Central memory CD8-positive, alpha-beta T cell (primary cell): ENCODE results near the gene GATAD1.

ENCODE experiments used
- ATAC-seq: fragments of 150-1000 bp; cut with Tn5 transposase; replicated peaks from 2 replicates; pipeline ENCODE4 v1.10.0; 2022; ENCODE audit warnings: mild to moderate bottlenecking, moderate FRiP score, moderate number of reproducible peaks; ENCODE audit not compliant: poor library complexity, severe bottlenecking; ENCODE audit errors: extremely low read depth
- DNase-seq, 2 donors: peaks; one replicate each; pipeline ENCODE4 v3.0.0; 2021; ENCODE audit warnings: low spot score in 2 of 2
- H3K27ac Mint-ChIP-seq: one replicate; pipeline ENCODE4 v1.8.0; 2022; ENCODE audit warnings: low read depth, mild to moderate bottlenecking, moderate library complexity, mixed read lengths
- H3K27me3 Mint-ChIP-seq: one replicate; pipeline ENCODE4 v1.8.0; 2022; ENCODE audit warnings: mixed read lengths
- H3K36me3 Mint-ChIP-seq: one replicate; pipeline ENCODE4 v1.8.0; 2022; ENCODE audit warnings: mild to moderate bottlenecking, moderate library complexity, mixed read lengths; ENCODE audit not compliant: insufficient read depth
- H3K4me1 Mint-ChIP-seq: one replicate; pipeline ENCODE4 v1.8.0; 2022; ENCODE audit warnings: mixed read lengths
- H3K4me3 Mint-ChIP-seq: one replicate; pipeline ENCODE4 v1.8.0; 2022; ENCODE audit warnings: mild to moderate bottlenecking, moderate library complexity, mixed read lengths
- H3K9me3 Mint-ChIP-seq: one replicate; pipeline ENCODE4 v1.8.0; 2022; ENCODE audit warnings: mixed read lengths

The GATAD1 gene

GRCh38 chr7:92503767-92504166 lies 56.5 kb downstream of the GATAD1 start:
- Mint-ChIP-seq H3K27me3 (no peaks in the 10 kb centered on the region), H3K36me3 (peaks cover 30% of the 10 kb centered on the region), H3K4me3 (no peak overlapping the region), H3K27ac (no peak overlapping the region), H3K4me1 (no peaks in the 10 kb centered on the region), H3K9me3 (no peaks in the 10 kb centered on the region)
- ATAC-seq (no peak), DNase-seq (no peak)

- ATAC-seq: no peak
- Mint-ChIP-seq H3K9me3 (no peaks in the 10 kb centered on the region), H3K27me3 (no peaks in the 10 kb centered on the region), H3K4me1 (no peaks in the 10 kb centered on the region), H3K4me3 (no peak overlapping the region), H3K27ac (no peak overlapping the region), H3K36me3 (peaks cover 26% of the 10 kb centered on the region)
- no peak for DNase-seq
These were observed 57.3 kb downstream of the GATAD1 start for GRCh38 chr7:92504563-92504962.

- no peaks in the 10 kb centered on the region for H3K27me3 Mint-ChIP-seq
- H3K27ac Mint-ChIP-seq: no peak overlapping the region
- peaks cover 22% of the 10 kb centered on the region for H3K36me3 Mint-ChIP-seq
- ATAC-seq: no peak
- DNase-seq: no peak
- H3K4me3 Mint-ChIP-seq: no peak overlapping the region
- H3K4me1 Mint-ChIP-seq: no peaks in the 10 kb centered on the region
- H3K9me3 Mint-ChIP-seq: no peaks in the 10 kb centered on the region
These were observed 59.1 kb downstream of the GATAD1 start for GRCh38 chr7:92506363-92506762.

GRCh38 chr7:92508946-92509345 lies 61.7 kb downstream of the GATAD1 start:
- Mint-ChIP-seq H3K9me3 (no peaks in the 10 kb centered on the region), H3K36me3 (peaks cover 14% of the 10 kb centered on the region), H3K4me3 (no peak overlapping the region), H3K27me3 (no peaks in the 10 kb centered on the region), H3K27ac (no peak overlapping the region), H3K4me1 (no peaks in the 10 kb centered on the region)
- DNase-seq (no peak), ATAC-seq (no peak)
